Measurements from ENCODE around the gene UBE2H. TPM values are rescaled to one million over a fixed set of nuclear protein-coding genes. Genes with fewer than 3 reads are reported as not detected.
A peak's percentile ranks its signal among the peaks of the same experiment; 100 is the strongest.

UBE2H gene
- polyA plus RNA-seq, 1 of the 3 experiments (the other 2 are of a cell fraction), result 129 TPM

GRCh38 chr7:129864042-129864441, 88.7 kb downstream of the UBE2H start:
- no peak for DNase-seq
- ChIA-PET POLR2A (no interaction called here), CTCF (no interaction called here)
- no peak overlapping the region for H3K4me3 ChIP-seq (ENCODE audit: low read depth in 2 of 2, low read length in 1 of 2)
- no peak overlapping the region for H3K9ac ChIP-seq
- TF ChIP-seq MAX (IDR thresholded peaks at IDR 0.05; ENCODE audit: low read depth), result no peak
- TF ChIP-seq SIN3A (IDR thresholded peaks at IDR 0.05; ENCODE audit: borderline replicate concordance, low read depth, low read length), result no peak
- TF ChIP-seq MXI1 (IDR thresholded peaks at IDR 0.05; ENCODE audit: low read depth, low read length), result no peak
- TF ChIP-seq, protein P1, sequence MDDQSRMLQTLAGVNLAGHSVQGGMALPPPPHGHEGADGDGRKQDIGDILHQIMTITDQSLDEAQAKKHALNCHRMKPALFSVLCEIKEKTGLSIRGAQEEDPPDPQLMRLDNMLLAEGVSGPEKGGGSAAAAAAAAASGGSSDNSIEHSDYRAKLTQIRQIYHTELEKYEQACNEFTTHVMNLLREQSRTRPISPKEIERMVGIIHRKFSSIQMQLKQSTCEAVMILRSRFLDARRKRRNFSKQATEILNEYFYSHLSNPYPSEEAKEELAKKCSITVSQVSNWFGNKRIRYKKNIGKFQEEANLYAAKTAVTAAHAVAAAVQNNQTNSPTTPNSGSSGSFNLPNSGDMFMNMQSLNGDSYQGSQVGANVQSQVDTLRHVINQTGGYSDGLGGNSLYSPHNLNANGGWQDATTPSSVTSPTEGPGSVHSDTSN (IDR thresholded peaks at IDR 0.05), result no peak
- TF ChIP-seq FOXJ3 (CRISPR knock-in tag; IDR thresholded peaks at IDR 0.05), result no peak
- no peak for TF ChIP-seq IRF3 (IDR thresholded peaks at IDR 0.05; ENCODE audit: low read depth, low read length)
- no peak for TF ChIP-seq MEF2A (IDR thresholded peaks at IDR 0.05; ENCODE audit: borderline replicate concordance, low read depth)
- no peak for TF ChIP-seq CHD2 (IDR thresholded peaks at IDR 0.05; ENCODE audit: low read length, partially characterized antibody)
- TF ChIP-seq TCF12 (IDR thresholded peaks at IDR 0.05), result no peak
- TF ChIP-seq JUND (IDR thresholded peaks at IDR 0.05), result no peak
- TF ChIP-seq TAF1 (IDR thresholded peaks at IDR 0.05; ENCODE audit: borderline replicate concordance, low read depth, low read length), result no peak
- TF ChIP-seq RFX5 (IDR thresholded peaks at IDR 0.05; ENCODE audit: low read length), result no peak
- TF ChIP-seq FOSL2 (IDR thresholded peaks at IDR 0.05; ENCODE audit: borderline replicate concordance, low read depth), result no peak
- TF ChIP-seq TEAD4 (IDR thresholded peaks at IDR 0.05; ENCODE audit: borderline replicate concordance, insufficient read depth), result no peak
- no peaks in the 10 kb centered on the region for H3K27me3 ChIP-seq (ENCODE audit: insufficient read depth)
- no peaks in the 10 kb centered on the region for H3K9me3 ChIP-seq
- peaks cover 14% of the 10 kb centered on the region for H3F3A ChIP-seq (replicated peaks; ENCODE audit: insufficient read depth)
- H3K36me3 ChIP-seq (replicated peaks in 1 of 2; ENCODE audit: control insufficient read depth in 1 of 2, insufficient read depth in 2 of 2, low read length in 1 of 2), result peaks cover 3 to 20% of the 10 kb centered on the region in 2 experiments
- 67% methylated on average over 3 of the region's 3 CpGs for WGBS (ENCODE audit: low lambda C conversion rate)
- no peaks in the 10 kb centered on the region for H3K9me2 ChIP-seq
- H3K4me2 ChIP-seq, result no peak overlapping the region
- no peak overlapping the region for H2AFZ ChIP-seq (ENCODE audit: low read depth)
- H3K27ac ChIP-seq (ENCODE audit: low read depth in 2 of 2, low read length in 1 of 2), result peak overlapping the region in 1 of 2 experiments; percentile 42; a peak in 2 of 4 replicates
- peaks cover 90% of the 10 kb centered on the region for H3K79me2 ChIP-seq (ENCODE audit: insufficient read depth)
- peaks cover 22 to 56% of the 10 kb centered on the region in 2 experiments for H3K4me1 ChIP-seq (ENCODE audit: control insufficient read depth in 1 of 2, insufficient read depth in 2 of 2, low read depth in 1 of 2, low read length in 1 of 2)
- H4K20me1 ChIP-seq (ENCODE audit: insufficient read depth), result no peaks in the 10 kb centered on the region; the same call in 1 of the 2 replicates

GRCh38 chr7:129862682-129863081, 90.1 kb downstream of the UBE2H start:
- DNase-seq, result no peak
- ChIA-PET POLR2A (no interaction called here), CTCF (interaction anchor here (1.1 to 1.4 kb wide), 3 partner anchors 15 to 52 kb away, joined by 3 to 4 read pairs (median 3); no protein-coding TSS in a partner anchor)
- peaks cover 6 to 33% of the 10 kb centered on the region in 2 experiments for H3K36me3 ChIP-seq (replicated peaks in 1 of 2; ENCODE audit: control insufficient read depth in 1 of 2, insufficient read depth in 2 of 2, low read length in 1 of 2)
- H3K79me2 ChIP-seq (ENCODE audit: insufficient read depth), result peaks cover 92% of the 10 kb centered on the region
- no peaks in the 10 kb centered on the region for H3K27me3 ChIP-seq (ENCODE audit: insufficient read depth)
- WGBS (ENCODE audit: low lambda C conversion rate), result 90% methylated on average over 3 of the region's 3 CpGs
- H3K9me2 ChIP-seq, result no peaks in the 10 kb centered on the region
- no peak overlapping the region for H3K9ac ChIP-seq
- no peaks in the 10 kb centered on the region; the same call in 1 of the 2 replicates for H4K20me1 ChIP-seq (ENCODE audit: insufficient read depth)
- peak overlapping the region; percentile 5; the same call in 1 of the 2 replicates for H3K4me2 ChIP-seq
- no peak overlapping the region for H2AFZ ChIP-seq (ENCODE audit: low read depth)
- H3K9me3 ChIP-seq, result no peaks in the 10 kb centered on the region
- peak overlapping the region; percentile 1 to 43; a peak in 2 of 4 replicates for H3K27ac ChIP-seq (ENCODE audit: low read depth in 2 of 2, low read length in 1 of 2)
- peaks cover 18% of the 10 kb centered on the region for H3F3A ChIP-seq (replicated peaks; ENCODE audit: insufficient read depth)
- H3K4me3 ChIP-seq (ENCODE audit: low read depth in 2 of 2, low read length in 1 of 2), result no peak overlapping the region
- H3K4me1 ChIP-seq (ENCODE audit: control insufficient read depth in 1 of 2, insufficient read depth in 2 of 2, low read depth in 1 of 2, low read length in 1 of 2), result peaks cover 35 to 64% of the 10 kb centered on the region in 2 experiments
- TF ChIP-seq RCOR1 (IDR thresholded peaks at IDR 0.05; ENCODE audit: low read length), result no peak
- TF ChIP-seq CTCF (IDR thresholded peaks at IDR 0.05), result no peak
- no peak for TF ChIP-seq MEF2A (IDR thresholded peaks at IDR 0.05; ENCODE audit: borderline replicate concordance, low read depth)
- no peak for TF ChIP-seq POLR2AphosphoS5 (IDR thresholded peaks at IDR 0.05; ENCODE audit: low read depth, low read length)
- no peak for TF ChIP-seq EZH2phosphoT487 (IDR thresholded peaks at IDR 0.05; ENCODE audit: borderline replicate concordance, low read depth)
- TF ChIP-seq NRF1 (IDR thresholded peaks at IDR 0.05; ENCODE audit: low read depth, low read length), result no peak
- no peak for TF ChIP-seq IRF3 (IDR thresholded peaks at IDR 0.05; ENCODE audit: low read depth, low read length)
- TF ChIP-seq YY1 (IDR thresholded peaks at IDR 0.05; ENCODE audit: low read depth), result no peak

Measured in SK-N-SH (cell line).